ENCODE data around the gene NNT. TPM values are rescaled to one million over a fixed set of nuclear protein-coding genes. Genes with fewer than 3 reads are reported as not detected.

The NNT gene
- total RNA-seq, 1 donor from 2014 or later: 40.3 TPM

- Histone ChIP-seq H3K27ac (no peak overlapping the region), H3K4me1 (no peaks in the 10 kb centered on the region), H3K4me3 (no peak overlapping the region), H3K27me3 (no peaks in the 10 kb centered on the region), H3K36me3 (no peaks in the 10 kb centered on the region), H3K9me3 (no peaks in the 10 kb centered on the region)
- intact Hi-C loops (cut with DNase I): no loop called here
- DNase-seq (ENCODE audit: extremely low spot score in 2 of 2): no peak
- TF ChIP-seq POLR2A (IDR thresholded peaks at IDR 0.05): no peak
Measured at GRCh38 chr5:43582082-43583005, 20.6 kb upstream of the NNT start.

DNA sequence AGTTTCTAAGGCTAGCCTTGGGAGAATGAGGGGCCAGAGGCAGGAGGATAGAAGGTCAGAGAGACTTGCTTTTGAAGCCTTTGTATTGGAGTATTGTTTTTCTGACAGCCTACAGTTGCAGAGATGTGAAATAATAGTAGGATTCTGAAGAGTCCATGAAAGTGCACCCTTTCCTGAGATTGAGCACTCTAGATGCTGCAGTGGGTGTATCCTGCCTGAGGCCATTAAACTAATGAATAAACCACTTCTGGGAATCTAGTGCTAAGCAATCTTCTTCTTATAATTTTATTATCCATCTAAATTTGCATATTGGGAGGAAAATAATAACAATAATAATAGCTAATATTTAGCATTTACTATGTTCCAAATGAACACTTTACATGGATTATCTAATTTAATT is 19.3 kb upstream of the NNT start:
- Histone ChIP-seq H3K4me1 (no peaks in the 10 kb centered on the region), H3K27ac (no peak overlapping the region), H3K4me3 (no peak overlapping the region), H3K9me3 (no peaks in the 10 kb centered on the region), H3K36me3 (no peaks in the 10 kb centered on the region), H3K27me3 (no peaks in the 10 kb centered on the region)
- intact Hi-C loops (cut with DNase I): no loop called here
- DNase-seq (ENCODE audit: extremely low spot score in 2 of 2): no peak
- TF ChIP-seq CTCF (IDR thresholded peaks at IDR 0.05): no peak
- TF ChIP-seq POLR2AphosphoS5 (IDR thresholded peaks at IDR 0.05; ENCODE audit: insufficient read depth in 1 of 2, low read depth in 1 of 2): no peak
- TF ChIP-seq POLR2A (IDR thresholded peaks at IDR 0.05): no peak

DNA sequence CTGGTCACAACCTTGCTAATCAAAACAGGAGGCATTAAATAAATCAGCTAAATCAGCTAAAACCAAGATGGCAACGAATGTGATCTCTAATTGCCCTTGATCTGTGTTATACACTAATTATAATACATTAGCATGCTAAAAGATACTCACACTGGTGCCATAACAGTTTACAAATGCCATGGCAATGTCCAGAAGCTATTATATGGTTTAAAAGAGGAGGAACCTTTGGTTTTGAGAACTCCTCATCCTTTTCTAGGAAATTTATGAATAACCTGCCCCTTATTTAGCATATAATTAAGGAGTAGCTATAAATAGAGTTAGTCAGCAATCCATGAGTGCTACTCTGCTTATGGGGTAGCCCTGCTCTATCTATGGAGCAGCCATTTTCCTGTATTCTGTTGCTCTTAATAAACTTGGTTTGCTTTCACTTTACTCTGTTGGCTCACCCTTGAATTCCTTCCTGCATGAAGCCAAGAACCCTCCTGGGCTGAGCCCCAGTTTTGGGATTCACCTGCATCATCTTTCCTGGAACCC is 18.7 kb upstream of the NNT start:
- Histone ChIP-seq H3K9me3 (no peaks in the 10 kb centered on the region), H3K27me3 (no peaks in the 10 kb centered on the region), H3K4me3 (no peak overlapping the region), H3K4me1 (no peaks in the 10 kb centered on the region), H3K27ac (no peak overlapping the region), H3K36me3 (no peaks in the 10 kb centered on the region)
- DNase-seq (ENCODE audit: extremely low spot score in 2 of 2): no peak
- intact Hi-C loops (cut with DNase I): no loop called here
- TF ChIP-seq POLR2A (IDR thresholded peaks at IDR 0.05) (no peak), POLR2AphosphoS5 (IDR thresholded peaks at IDR 0.05; ENCODE audit: insufficient read depth in 1 of 2, low read depth in 1 of 2) (no peak), CTCF (IDR thresholded peaks at IDR 0.05) (no peak)

DNA sequence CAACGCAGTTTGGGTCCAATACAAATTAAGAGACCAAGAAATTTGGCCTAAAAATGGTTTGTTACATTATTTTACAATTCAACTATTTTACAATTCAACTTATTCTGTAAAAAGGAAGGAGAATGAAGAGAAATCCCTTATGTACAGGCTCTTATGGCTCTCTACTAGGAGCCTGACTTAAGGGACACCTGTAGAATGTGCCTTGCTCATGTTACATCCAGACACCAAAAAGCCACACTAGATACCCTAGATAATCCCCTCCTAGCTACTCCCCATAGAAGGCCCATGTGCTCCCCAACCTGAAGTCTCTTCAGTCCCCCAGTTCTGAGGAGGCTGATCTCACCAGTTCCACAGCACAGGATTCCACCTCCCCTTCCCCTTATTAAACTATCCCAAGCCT is 14.1 kb upstream of the NNT start:
- intact Hi-C loops (cut with DNase I): no loop called here
- no peak for TF ChIP-seq POLR2A (IDR thresholded peaks at IDR 0.05)
- no peak for TF ChIP-seq CTCF (IDR thresholded peaks at IDR 0.05)
- TF ChIP-seq POLR2AphosphoS5 (IDR thresholded peaks at IDR 0.05; ENCODE audit: insufficient read depth in 1 of 2, low read depth in 1 of 2): no peak
- Histone ChIP-seq H3K27ac (no peak overlapping the region), H3K4me1 (no peaks in the 10 kb centered on the region), H3K9me3 (no peaks in the 10 kb centered on the region), H3K27me3 (no peaks in the 10 kb centered on the region), H3K36me3 (no peaks in the 10 kb centered on the region), H3K4me3 (no peak overlapping the region)
- no peak for DNase-seq (ENCODE audit: extremely low spot score in 2 of 2)

GRCh38 chr5:43589310-43589709 is 13.7 kb upstream of the NNT start:
- TF ChIP-seq POLR2A (IDR thresholded peaks at IDR 0.05) (no peak), POLR2AphosphoS5 (IDR thresholded peaks at IDR 0.05; ENCODE audit: insufficient read depth in 1 of 2, low read depth in 1 of 2) (no peak), CTCF (IDR thresholded peaks at IDR 0.05) (no peak)
- DNase-seq (ENCODE audit: extremely low spot score in 2 of 2): no peak
- H3K27ac ChIP-seq: no peak overlapping the region
- H3K36me3 ChIP-seq: no peaks in the 10 kb centered on the region
- intact Hi-C loops (cut with DNase I): no loop called here
- no peaks in the 10 kb centered on the region for H3K4me1 ChIP-seq
- no peaks in the 10 kb centered on the region for H3K9me3 ChIP-seq
- H3K4me3 ChIP-seq: no peak overlapping the region
- H3K27me3 ChIP-seq: no peaks in the 10 kb centered on the region
